ENCODE measurements around the gene HECW1.
"Not testable (repeated sequence)": the region's sequence is repeated elsewhere in the genome, so short reads cannot be mapped to it uniquely, and the experiment has no call there.

Gene HECW1

GRCh38 chr7:43217055-43217454 is 104.6 kb downstream of the HECW1 start:
- Mint-ChIP-seq H3K9me3 (peaks cover 0 to 3% of the 10 kb centered on the region in 2 donors), H3K27me3 (peaks cover 10 to 23% of the 10 kb centered on the region in 2 donors), H3K4me3 (no peak overlapping the region), H3K4me1 (no peaks in the 10 kb centered on the region), H3K36me3 (no peaks in the 10 kb centered on the region), H3K27ac (no peak overlapping the region)
- ATAC-seq (replicated peaks) (no peak), DNase-seq (no peak)

DNA sequence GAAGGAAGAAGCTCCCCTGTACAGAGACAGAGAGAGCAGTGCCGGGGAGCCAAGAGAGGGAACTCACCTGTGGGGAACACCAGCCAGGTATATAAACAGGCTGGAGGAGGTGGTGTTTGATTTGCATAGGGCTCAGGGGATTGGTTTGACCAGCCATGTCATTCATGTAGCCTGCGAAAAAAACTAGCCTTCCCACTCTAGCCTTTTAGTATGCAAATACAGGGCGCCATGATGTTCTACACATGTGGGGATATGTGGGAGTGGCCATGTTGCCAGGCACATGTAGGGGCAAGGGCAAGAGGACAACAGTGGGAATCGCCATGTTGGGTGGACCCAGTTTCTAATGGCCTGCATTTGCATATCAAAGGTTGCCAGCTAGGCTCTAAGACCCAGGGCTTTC is 106.5 kb downstream of the HECW1 start:
- H3K27ac Mint-ChIP-seq; H3K36me3 Mint-ChIP-seq; DNase-seq; H3K9me3 Mint-ChIP-seq; ATAC-seq (replicated peaks); H3K4me3 Mint-ChIP-seq; H3K4me1 Mint-ChIP-seq: not testable (repeated sequence)
- peaks cover 10 to 23% of the 10 kb centered on the region in 2 donors for H3K27me3 Mint-ChIP-seq

GRCh38 chr7:43220250-43220649 is 107.8 kb downstream of the HECW1 start:
- H3K4me1 Mint-ChIP-seq, result no peaks in the 10 kb centered on the region
- H3K27ac Mint-ChIP-seq, result no peak overlapping the region
- no peaks in the 10 kb centered on the region for H3K36me3 Mint-ChIP-seq
- H3K9me3 Mint-ChIP-seq, result peaks cover 0 to 3% of the 10 kb centered on the region in 2 donors
- ATAC-seq (replicated peaks) (no peak), DNase-seq (no peak)
- no peak overlapping the region for H3K4me3 Mint-ChIP-seq
- H3K27me3 Mint-ChIP-seq, result peaks cover 10 to 15% of the 10 kb centered on the region in 2 donors

DNA sequence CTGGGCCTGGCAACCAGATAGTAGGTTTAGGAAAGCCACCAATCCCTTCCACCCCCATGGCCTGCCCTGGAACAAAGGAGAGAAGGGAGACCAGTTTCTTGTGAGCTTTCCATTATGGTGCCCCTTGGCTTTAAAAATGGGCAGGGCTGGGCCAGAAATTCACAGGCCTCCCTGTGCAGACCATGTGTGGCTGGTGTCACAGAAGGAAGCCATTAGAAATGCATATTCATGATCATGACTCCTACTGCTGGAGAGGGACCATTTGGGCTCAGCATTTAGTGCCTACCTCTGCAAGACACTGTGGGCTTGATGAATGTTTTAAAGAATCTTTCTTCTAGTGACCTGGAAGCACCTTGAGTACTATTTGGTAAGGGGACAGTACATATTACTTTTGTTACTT is 108.3 kb downstream of the HECW1 start:
- no peak overlapping the region for H3K27ac Mint-ChIP-seq
- no peaks in the 10 kb centered on the region for H3K4me1 Mint-ChIP-seq
- H3K9me3 Mint-ChIP-seq, result peaks cover 0 to 3% of the 10 kb centered on the region in 2 donors
- H3K27me3 Mint-ChIP-seq, result peaks cover 10% of the 10 kb centered on the region in 2 donors
- ATAC-seq (replicated peaks) (no peak), DNase-seq (no peak)
- H3K4me3 Mint-ChIP-seq, result no peak overlapping the region
- no peaks in the 10 kb centered on the region for H3K36me3 Mint-ChIP-seq

DNA sequence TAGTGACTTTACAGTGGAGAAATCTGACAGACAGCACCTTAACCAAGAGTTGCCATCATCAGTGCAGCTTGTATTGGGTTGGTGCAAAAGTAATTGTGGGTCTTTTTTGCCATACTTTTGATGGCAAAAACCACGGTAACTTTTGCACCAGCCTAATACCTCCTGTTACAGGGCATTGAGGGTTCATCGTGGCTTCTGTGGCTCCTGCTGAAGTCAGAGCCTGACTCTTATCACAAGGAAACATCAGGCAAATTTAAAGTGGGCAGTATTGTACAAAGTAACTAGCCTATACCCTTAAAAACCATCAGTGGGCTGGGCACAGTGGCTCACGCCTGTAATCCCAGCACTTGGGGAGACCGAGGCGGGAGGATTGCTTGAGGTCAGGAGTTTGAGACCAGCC is 117.4 kb downstream of the HECW1 start:
- Mint-ChIP-seq H3K36me3 (no peaks in the 10 kb centered on the region), H3K4me3 (no peak overlapping the region), H3K9me3 (no peaks in the 10 kb centered on the region), H3K4me1 (no peaks in the 10 kb centered on the region), H3K27ac (no peak overlapping the region), H3K27me3 (peaks cover 18 to 29% of the 10 kb centered on the region in 2 donors)
- DNase-seq (no peak), ATAC-seq (replicated peaks) (no peak)

GRCh38 chr7:43232366-43232765 is 119.9 kb downstream of the HECW1 start:
- ATAC-seq (replicated peaks) (no peak), DNase-seq (no peak)
- Mint-ChIP-seq H3K9me3 (no peaks in the 10 kb centered on the region), H3K27ac (no peak overlapping the region), H3K36me3 (no peaks in the 10 kb centered on the region), H3K27me3 (peaks cover 19 to 34% of the 10 kb centered on the region in 2 donors), H3K4me1 (no peaks in the 10 kb centered on the region), H3K4me3 (no peak overlapping the region)

- DNase-seq, result no peak
- H3K4me1 Mint-ChIP-seq, result no peaks in the 10 kb centered on the region
- no peak for ATAC-seq (replicated peaks)
- H3K9me3 Mint-ChIP-seq, result no peaks in the 10 kb centered on the region
- no peak overlapping the region for H3K27ac Mint-ChIP-seq
- no peaks in the 10 kb centered on the region for H3K36me3 Mint-ChIP-seq
- no peak overlapping the region for H3K4me3 Mint-ChIP-seq
- H3K27me3 Mint-ChIP-seq, result peaks cover 9 to 25% of the 10 kb centered on the region in 2 donors
Observed at GRCh38 chr7:43234073-43234472, 121.6 kb downstream of the HECW1 start.

DNA sequence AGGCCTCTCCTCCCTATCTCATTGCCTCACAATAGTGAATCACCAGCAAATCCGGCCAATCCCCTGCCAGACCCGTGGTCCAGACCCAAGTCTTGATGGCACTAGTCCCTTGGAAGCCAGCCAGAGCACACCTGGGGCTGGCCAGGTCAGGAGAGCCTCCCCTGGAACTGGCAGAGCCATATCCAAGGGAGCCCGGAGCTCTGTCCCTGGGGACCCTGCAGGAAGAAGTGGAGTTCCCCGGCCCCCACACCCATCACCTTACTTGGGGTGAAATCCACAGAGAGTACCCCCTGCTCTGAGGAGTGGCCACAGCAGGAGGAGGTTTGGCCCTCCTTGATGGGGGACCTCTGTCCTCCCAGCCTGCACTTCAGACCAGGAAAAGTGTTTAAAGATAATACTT is 122.5 kb downstream of the HECW1 start:
- Mint-ChIP-seq H3K9me3 (no peaks in the 10 kb centered on the region), H3K4me1 (no peaks in the 10 kb centered on the region), H3K27ac (no peak overlapping the region), H3K36me3 (no peaks in the 10 kb centered on the region), H3K27me3 (peaks cover 6 to 25% of the 10 kb centered on the region in 2 donors), H3K4me3 (no peak overlapping the region)
- DNase-seq (no peak), ATAC-seq (replicated peaks) (no peak)

DNA sequence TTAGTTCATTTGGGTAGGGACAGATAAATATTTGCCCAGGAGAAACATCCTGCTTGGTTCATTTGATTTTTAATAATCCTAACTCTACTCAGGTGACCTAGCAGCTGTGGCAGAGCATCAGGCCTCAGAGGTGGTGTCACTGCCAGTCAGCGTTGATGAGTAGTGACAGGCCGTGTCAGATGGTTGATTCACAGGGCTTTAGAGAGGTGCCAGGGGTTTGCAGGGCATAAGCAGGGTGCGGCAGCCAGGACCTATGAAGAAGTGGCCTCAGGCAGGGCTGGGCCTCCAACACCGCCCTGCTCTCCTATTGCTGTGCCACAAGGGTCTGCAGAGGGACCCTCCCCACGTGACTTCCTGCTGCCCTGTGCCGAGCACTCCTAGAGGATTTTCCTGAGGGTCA is 128.1 kb downstream of the HECW1 start:
- Mint-ChIP-seq H3K4me3 (no peak overlapping the region), H3K27ac (no peak overlapping the region), H3K9me3 (no peaks in the 10 kb centered on the region), H3K27me3 (peaks cover 0 to 18% of the 10 kb centered on the region in 2 donors), H3K36me3 (no peaks in the 10 kb centered on the region), H3K4me1 (no peaks in the 10 kb centered on the region)
- DNase-seq, result no peak
- no peak for ATAC-seq (replicated peaks)

DNA sequence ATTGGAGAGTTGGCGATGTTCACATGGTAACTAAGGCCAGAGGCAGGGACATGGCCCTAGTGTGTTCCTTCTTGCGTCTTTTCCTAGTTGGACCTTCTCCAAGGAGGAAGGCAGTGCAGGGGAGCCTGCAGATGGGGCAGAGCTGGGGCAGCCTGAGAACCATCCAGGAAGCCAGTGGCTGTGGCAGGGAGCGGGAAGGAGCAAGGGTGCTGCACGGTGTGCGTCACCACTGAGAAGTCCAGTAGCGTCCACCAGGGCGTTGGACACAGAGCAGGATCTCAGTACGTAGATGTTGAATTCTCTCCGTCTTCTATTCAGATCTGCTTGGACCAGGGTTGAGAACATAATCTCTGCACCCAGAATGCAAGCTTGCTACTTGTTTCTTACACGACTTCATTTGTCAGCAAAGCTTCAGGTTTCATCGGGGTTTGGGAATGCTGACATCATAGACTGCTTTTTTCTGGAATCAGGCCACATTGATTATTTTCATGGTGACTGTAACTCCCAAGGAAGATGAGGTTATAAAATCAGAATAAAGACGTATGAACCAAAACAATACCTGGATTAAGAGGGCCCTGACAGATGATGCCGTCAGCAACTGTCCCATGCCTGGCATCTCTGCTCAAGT is 130.3 kb downstream of the HECW1 start:
- ATAC-seq (replicated peaks) (no peak), DNase-seq (no peak)
- Mint-ChIP-seq H3K36me3 (no peaks in the 10 kb centered on the region), H3K9me3 (no peaks in the 10 kb centered on the region), H3K4me3 (no peak overlapping the region), H3K4me1 (no peaks in the 10 kb centered on the region), H3K27me3 (peaks cover 0 to 22% of the 10 kb centered on the region in 2 donors), H3K27ac (no peak overlapping the region)

GRCh38 chr7:43244232-43244631 is 131.8 kb downstream of the HECW1 start:
- H3K27ac Mint-ChIP-seq, result no peak overlapping the region
- no peak for DNase-seq
- H3K36me3 Mint-ChIP-seq, result no peaks in the 10 kb centered on the region
- no peaks in the 10 kb centered on the region for H3K9me3 Mint-ChIP-seq
- no peaks in the 10 kb centered on the region for H3K4me1 Mint-ChIP-seq
- peaks cover 0 to 26% of the 10 kb centered on the region in 2 donors for H3K27me3 Mint-ChIP-seq
- ATAC-seq (replicated peaks), result no peak
- H3K4me3 Mint-ChIP-seq, result no peak overlapping the region

DNA sequence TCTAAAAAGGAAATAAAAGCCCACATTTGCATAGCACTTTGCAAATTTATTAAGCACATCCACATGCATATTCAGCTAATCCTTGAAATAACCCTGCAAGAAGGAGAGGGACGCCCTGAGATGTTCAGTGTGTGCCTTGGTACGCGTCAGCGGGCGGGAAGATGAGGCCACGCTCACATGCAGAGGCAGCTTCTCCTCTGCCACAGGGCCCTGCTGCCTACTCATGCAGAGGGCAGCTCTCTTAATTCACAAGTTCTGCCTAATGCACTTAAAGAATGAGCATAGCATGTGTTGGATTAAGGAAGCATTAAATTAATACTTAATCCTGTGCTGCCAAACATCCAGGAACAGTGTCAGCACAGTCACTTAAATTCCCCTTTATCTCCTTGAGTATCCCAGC is 132.3 kb downstream of the HECW1 start:
- Mint-ChIP-seq H3K36me3 (no peaks in the 10 kb centered on the region), H3K9me3 (no peaks in the 10 kb centered on the region), H3K4me1 (no peaks in the 10 kb centered on the region), H3K27ac (no peak overlapping the region), H3K4me3 (no peak overlapping the region), H3K27me3 (peaks cover 0 to 26% of the 10 kb centered on the region in 2 donors)
- no peak for DNase-seq
- no peak for ATAC-seq (replicated peaks)

GRCh38 chr7:43247757-43248156 is 135.3 kb downstream of the HECW1 start:
- no peak for ATAC-seq (replicated peaks)
- peaks cover 8 to 21% of the 10 kb centered on the region in 2 donors for H3K27me3 Mint-ChIP-seq

GRCh38 chr7:43248553-43248952 is 136.1 kb downstream of the HECW1 start:
- H3K27me3 Mint-ChIP-seq, result peaks cover 8 to 21% of the 10 kb centered on the region in 2 donors

More at GRCh38 chr7:43247757-43248156, 135.3 kb downstream of the HECW1 start:
- DNase-seq, result no peak
- Mint-ChIP-seq H3K36me3 (no peaks in the 10 kb centered on the region), H3K4me1 (no peaks in the 10 kb centered on the region), H3K4me3 (no peak overlapping the region), H3K27ac (no peak overlapping the region), H3K9me3 (no peaks in the 10 kb centered on the region)

DNA sequence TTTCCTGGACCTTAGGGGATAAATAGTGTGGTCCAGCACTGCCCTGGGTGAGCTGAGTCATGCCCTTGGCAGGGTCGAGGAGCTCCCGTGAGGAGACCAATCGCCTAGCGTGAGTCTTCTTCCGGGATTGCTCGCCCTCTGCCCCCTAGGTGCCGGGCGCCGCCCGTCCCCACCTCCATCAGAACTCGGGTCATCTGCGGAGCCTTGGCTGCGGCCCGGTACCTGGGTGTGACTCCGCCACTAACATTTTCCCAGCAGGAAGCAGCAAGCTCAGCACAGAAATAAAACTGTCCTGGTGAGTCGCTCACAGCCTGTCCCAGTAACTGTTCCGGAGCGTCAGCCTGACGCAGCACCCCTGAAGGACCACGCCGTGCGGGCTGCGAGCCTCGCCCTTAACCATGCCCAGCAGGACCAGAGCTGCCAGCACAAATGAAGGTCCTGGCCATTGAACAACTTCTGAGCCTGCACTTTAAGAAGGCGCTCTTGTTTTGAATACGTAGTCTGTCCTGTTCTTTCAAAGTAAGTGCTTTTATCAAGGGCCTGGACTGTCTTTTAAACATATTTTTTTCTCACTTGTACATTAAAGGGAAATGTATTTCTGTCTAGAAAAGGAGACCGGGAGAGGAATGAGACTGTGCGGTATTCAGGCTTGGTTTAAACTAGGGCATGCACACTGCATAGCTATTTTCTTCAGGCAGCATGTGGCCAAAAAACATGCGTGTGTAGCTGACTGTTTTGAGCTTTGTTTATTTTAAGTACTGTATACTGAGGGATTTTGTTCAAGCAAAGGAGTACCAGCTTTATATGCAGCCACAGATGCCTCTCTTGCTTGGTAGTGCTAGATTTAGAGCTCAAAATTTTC is 136.7 kb downstream of the HECW1 start:
- DNase-seq, result no peak
- no peak overlapping the region for H3K4me3 Mint-ChIP-seq
- no peak for ATAC-seq (replicated peaks)
- H3K27ac Mint-ChIP-seq, result no peak overlapping the region
- H3K4me1 Mint-ChIP-seq, result no peaks in the 10 kb centered on the region
- H3K36me3 Mint-ChIP-seq, result peaks cover 0 to 2% of the 10 kb centered on the region in 2 donors
- no peaks in the 10 kb centered on the region for H3K9me3 Mint-ChIP-seq
- peaks cover 8 to 21% of the 10 kb centered on the region in 2 donors for H3K27me3 Mint-ChIP-seq

More at GRCh38 chr7:43248553-43248952, 136.1 kb downstream of the HECW1 start:
- no peak overlapping the region for H3K27ac Mint-ChIP-seq
- H3K36me3 Mint-ChIP-seq, result peaks cover 0 to 2% of the 10 kb centered on the region in 2 donors
- no peaks in the 10 kb centered on the region for H3K9me3 Mint-ChIP-seq
- H3K4me3 Mint-ChIP-seq, result no peak overlapping the region
- ATAC-seq (replicated peaks) (no peak), DNase-seq (no peak)
- H3K4me1 Mint-ChIP-seq, result no peaks in the 10 kb centered on the region

Data from stimulated activated naive B cell treated with anti-CD40 and anti-IgM and Interleukin-4, amounts not matched to agents 10 μg/mL and 1 μg/mL and 100 μg/mL, for 72 hours (primary cell).